ENCODE results near the gene THEM4. TPM values are rescaled to one million over a fixed set of nuclear protein-coding genes. Genes with fewer than 3 reads are reported as not detected.
A peak's percentile ranks its signal among the peaks of the same experiment; 100 is the strongest.

The THEM4 gene
- total RNA-seq, 1 donor from 2014 or later, result 15.0 TPM

DNA sequence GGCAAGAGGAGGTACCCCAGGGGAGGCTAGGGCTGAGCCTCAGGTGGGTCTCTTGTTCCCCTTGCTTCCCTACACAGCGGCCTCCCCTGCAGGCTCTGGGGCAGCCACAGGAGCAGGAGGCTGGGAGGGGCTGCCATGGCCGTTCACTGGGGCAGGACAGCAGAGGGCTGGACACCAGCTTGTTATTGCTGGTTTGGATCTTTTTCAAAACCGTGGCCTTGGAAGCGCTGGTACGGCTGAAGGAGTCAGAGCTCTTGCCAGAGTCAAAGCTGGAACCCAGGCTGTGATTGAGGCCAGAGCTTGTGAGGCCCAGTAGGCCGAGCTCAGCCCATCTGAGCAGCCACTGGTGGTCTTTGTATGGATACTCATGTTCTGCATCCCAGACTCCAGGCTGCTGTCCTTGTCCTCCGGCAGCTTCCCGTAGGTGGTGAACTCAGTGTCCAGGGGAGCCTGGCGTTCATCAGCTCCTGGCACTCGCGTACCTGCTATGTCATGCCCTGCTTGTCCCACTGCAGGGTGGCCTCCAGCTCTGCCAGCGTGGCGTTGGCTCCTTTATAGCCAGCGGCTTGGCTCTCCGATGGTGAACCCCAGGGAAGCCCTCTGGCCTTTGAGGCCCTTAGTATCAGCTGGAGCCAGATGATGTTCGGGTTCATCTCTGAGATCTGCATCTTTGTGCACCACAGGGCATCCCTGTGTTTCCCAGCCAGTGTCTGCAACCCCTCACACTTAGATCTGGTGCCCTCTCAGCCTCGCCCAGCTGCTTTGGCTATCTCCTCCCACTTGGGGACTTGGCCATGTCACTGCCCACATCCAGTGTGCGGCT, 40.3 kb upstream of the THEM4 start:
- ATAC-seq (no peak), DNase-seq (no peak)
- Histone ChIP-seq H3K36me3 (no peaks in the 10 kb centered on the region), H3K27me3 (ENCODE audit: low read depth) (no peaks in the 10 kb centered on the region), H3K9me3 (no peaks in the 10 kb centered on the region), H3K4me1 (peaks cover 30% of the 10 kb centered on the region), H3K27ac (no peak overlapping the region), H3K4me3 (no peak overlapping the region)
- intact Hi-C loops (cut with DNase I), result no loop called here
- TF ChIP-seq, protein P1, sequence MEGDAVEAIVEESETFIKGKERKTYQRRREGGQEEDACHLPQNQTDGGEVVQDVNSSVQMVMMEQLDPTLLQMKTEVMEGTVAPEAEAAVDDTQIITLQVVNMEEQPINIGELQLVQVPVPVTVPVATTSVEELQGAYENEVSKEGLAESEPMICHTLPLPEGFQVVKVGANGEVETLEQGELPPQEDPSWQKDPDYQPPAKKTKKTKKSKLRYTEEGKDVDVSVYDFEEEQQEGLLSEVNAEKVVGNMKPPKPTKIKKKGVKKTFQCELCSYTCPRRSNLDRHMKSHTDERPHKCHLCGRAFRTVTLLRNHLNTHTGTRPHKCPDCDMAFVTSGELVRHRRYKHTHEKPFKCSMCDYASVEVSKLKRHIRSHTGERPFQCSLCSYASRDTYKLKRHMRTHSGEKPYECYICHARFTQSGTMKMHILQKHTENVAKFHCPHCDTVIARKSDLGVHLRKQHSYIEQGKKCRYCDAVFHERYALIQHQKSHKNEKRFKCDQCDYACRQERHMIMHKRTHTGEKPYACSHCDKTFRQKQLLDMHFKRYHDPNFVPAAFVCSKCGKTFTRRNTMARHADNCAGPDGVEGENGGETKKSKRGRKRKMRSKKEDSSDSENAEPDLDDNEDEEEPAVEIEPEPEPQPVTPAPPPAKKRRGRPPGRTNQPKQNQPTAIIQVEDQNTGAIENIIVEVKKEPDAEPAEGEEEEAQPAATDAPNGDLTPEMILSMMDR (IDR thresholded peaks at IDR 0.05), result no peak

DNA sequence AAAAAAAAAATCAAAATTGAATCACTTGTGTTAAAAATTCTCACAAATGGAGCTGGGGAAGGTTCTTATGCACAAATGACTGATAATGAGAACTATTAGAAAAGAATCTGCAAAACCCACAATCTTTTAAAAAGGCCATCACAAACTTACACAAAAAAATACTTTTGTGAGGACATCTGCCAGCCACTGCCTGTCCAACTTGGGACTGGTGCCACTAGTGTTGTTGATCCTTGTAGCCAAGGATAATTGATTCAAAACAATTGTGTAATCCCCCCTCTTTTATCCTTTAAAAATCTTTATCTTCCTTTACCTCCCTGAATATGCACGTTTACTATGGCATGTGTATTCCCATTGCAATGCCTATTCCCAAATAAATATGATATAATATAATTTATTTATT, 39.2 kb upstream of the THEM4 start:
- intact Hi-C loops (cut with DNase I), result no loop called here
- no peak for ATAC-seq
- H3K27me3 ChIP-seq (ENCODE audit: low read depth), result no peaks in the 10 kb centered on the region
- DNase-seq, result no peak
- H3K4me1 ChIP-seq, result peaks cover 41% of the 10 kb centered on the region
- no peak overlapping the region for H3K27ac ChIP-seq
- H3K9me3 ChIP-seq, result no peaks in the 10 kb centered on the region
- TF ChIP-seq, protein P1 (IDR thresholded peaks at IDR 0.05), result no peak
- no peaks in the 10 kb centered on the region for H3K36me3 ChIP-seq
- no peak overlapping the region for H3K4me3 ChIP-seq

DNA sequence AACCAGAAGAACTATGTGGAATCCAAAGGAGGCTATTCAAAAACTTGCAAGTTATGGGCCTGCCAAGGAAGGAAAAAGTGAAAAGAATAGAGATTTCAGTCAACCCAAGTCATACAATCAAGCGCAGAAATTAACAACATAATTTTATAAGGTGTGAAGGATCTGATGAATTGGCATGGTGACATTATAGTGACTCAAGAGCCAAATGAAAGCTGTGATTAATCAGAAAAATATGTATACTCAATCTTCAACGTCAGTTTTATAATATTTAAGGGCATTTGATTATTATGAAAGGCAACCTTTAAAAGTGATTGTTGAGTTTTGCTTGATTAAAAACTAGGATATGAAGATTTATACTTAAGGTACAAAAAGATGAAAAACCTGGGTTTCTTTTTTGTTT, 37.8 kb upstream of the THEM4 start:
- intact Hi-C loops (cut with DNase I), result no loop called here
- no peaks in the 10 kb centered on the region for H3K36me3 ChIP-seq

DNA sequence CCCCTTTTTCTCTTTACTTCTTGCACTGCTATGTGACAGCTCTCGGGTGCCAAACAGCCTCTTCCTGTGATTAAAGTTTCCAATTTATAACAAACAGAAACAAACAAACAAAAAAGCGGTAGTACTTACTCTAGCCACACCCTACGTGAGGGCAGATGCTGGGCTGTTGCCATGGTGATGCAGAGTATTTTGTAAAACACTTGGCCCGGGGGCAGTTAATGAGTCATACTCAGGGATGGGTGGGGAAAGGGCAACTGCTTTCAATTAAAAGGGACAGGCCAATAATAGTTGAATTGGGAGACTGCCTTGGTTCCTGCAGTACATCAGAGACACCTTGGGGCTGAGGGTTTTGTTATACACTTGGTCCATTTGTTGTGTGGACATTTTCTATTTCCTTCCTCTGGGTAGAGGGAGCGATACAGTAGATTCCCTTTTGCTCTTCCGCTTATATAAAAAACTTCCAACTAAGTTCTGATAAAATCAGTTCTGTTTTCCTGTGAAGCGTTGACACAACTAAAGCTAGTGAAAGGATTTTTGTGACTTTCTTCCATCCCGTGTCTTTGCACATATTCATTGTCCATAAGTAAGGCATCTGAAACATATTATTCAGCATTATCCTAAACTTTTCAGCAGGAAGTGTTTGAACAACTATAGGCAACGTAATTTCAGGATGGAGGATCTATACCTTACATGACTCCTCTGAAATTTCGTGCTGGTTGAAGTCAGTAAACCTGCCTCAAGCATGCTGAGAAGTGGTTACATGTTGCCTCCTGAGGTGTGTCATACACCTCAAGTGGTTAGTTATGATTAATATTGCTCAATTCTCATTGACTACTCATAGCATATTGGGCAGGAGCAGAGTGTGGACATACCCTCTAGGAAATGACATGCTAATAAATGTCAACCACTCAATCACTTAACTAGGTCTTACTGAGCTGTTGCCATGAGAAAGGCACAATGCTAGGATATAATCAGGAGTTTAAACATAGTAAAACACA, 36.7 kb upstream of the THEM4 start:
- Histone ChIP-seq H3K4me1 (peaks cover 50% of the 10 kb centered on the region), H3K4me3 (no peak overlapping the region), H3K27me3 (ENCODE audit: low read depth) (no peaks in the 10 kb centered on the region), H3K36me3 (no peaks in the 10 kb centered on the region), H3K9me3 (no peaks in the 10 kb centered on the region), H3K27ac (peak overlapping the region; percentile 86)
- DNase-seq (peak; percentile 87), ATAC-seq (peak; percentile 90)
- TF ChIP-seq, protein P1 (IDR thresholded peaks at IDR 0.05), result no peak
- intact Hi-C loops (cut with DNase I), result no loop called here

More for the DNA sequence above, 37.8 kb upstream of the THEM4 start:
- Histone ChIP-seq H3K27me3 (ENCODE audit: low read depth) (no peaks in the 10 kb centered on the region), H3K4me3 (no peak overlapping the region), H3K9me3 (no peaks in the 10 kb centered on the region), H3K4me1 (peaks cover 43% of the 10 kb centered on the region), H3K27ac (peak overlapping the region; percentile 86)
- TF ChIP-seq, protein P1 (IDR thresholded peaks at IDR 0.05), result no peak
- no peak for ATAC-seq
- no peak for DNase-seq

DNA sequence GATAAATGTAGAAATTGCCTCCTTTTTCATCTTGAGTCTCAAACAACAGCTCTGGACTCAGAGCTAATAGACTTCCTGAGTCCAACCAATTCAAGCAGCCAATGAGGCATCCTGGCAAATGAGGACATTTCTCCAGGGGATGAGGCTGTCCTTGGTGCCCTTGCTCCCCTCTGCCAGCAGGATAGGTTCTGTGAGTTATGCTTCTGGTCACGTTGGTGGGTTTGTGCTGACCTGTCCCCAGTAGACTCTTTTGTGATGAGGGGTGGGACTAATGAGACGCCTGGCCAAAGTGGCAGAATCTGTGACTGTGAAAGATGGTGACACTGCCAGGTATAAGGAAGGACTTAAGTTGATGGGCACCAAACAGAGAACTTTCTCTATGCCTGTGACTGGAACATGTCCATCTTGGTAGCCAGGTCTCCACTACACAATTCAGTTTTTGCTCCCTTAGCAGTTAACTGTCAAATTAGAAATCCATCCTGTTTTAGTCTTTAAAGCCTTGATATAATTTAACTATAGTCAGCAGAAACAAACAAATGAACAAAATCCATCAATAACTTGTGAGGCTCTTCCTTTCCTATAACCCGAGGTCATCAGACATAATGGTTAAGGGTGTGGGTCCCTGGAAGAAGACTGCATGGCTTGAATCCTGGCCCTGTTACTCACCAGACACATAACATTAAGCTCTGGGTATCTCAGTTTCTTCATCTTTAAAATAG, 35.7 kb upstream of the THEM4 start:
- TF ChIP-seq, protein P1 (IDR thresholded peaks at IDR 0.05), result no peak
- H3K27me3 ChIP-seq (ENCODE audit: low read depth), result no peaks in the 10 kb centered on the region
- H3K9me3 ChIP-seq, result no peaks in the 10 kb centered on the region
- H3K4me1 ChIP-seq, result peaks cover 50% of the 10 kb centered on the region
- H3K4me3 ChIP-seq, result no peak overlapping the region
- peak overlapping the region; percentile 86 for H3K27ac ChIP-seq
- no peak for ATAC-seq
- H3K36me3 ChIP-seq, result no peaks in the 10 kb centered on the region
- intact Hi-C loops (cut with DNase I), result no loop called here
- DNase-seq, result no peak
